Activated CD4-positive, alpha-beta T cell treated with anti-CD3 and anti-CD28 coated beads, Interleukin-2, amount 50 U/mL, for 24 hours (primary cell): ENCODE data around the gene KCNK5.

Experiments used
- DNase-seq, 2 donors: peaks; one replicate each; pipeline ENCODE4 v3.0.0-alpha.2; 2020; ENCODE audit warnings: low read depth in 1 of 2, low spot score in 1 of 2

Gene KCNK5

DNA sequence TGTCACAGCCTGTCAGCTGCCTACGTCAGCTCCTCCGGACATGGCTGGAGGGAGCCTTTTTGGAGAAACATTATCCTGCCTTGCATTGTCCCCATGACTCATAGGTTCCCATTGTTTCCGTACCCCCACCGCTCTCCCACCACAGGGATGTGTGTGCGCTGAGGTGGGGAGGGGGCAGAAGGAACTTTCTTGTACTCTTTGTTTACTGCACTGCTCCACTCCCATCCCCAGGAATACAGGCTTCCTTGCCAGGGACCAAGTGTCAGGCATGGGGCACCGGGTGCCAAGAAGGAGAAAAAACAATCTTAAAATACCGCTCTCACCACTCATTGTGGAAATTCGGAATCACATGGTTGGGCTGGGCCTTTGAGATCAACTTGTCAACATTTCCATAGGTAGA is 51.0 kb downstream of the KCNK5 start:
- DNase-seq = no peak

GRCh38 chr6:39177130-39177529 is 52.1 kb downstream of the KCNK5 start:
- DNase-seq = no peak

DNA sequence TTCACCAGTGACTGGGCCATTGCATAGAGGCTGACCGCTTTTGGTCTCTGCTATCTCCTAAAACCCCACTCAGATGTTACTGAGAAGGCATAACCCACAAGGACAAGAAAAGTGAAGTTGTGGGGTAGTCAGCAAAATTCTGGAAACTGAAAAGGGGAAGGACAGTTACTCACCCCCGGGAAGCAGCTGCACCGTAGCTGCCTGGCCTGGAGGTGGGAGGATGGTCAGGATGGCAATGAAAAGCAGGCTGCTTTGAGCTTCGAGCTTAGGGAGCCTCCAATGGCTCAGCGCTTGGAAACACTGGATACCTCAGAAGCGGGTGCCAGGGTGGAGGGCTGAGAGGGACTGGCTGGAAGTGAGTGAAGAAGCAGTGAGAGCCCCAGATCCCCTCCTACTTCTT is 56.0 kb downstream of the KCNK5 start:
- DNase-seq = no peak

DNA sequence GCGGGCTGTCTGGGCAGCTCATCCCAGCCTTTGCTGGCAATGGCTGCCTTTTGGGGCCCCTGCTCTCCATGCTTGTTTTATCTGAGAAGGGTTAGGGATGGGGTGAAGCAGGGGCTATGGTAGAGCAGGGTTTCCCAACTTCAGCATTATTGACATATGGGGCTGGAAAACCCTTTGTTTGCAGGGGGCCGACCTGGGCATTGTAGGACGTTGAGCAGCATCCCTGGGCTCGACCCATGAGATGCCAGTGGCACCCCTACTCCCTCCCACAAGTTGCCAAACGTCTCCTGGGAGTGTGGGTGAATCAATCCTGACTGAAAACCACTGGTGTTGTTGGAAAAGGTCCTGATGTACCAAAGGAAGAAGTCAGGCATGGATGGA is 56.9 kb downstream of the KCNK5 start:
- no peak for DNase-seq

DNA sequence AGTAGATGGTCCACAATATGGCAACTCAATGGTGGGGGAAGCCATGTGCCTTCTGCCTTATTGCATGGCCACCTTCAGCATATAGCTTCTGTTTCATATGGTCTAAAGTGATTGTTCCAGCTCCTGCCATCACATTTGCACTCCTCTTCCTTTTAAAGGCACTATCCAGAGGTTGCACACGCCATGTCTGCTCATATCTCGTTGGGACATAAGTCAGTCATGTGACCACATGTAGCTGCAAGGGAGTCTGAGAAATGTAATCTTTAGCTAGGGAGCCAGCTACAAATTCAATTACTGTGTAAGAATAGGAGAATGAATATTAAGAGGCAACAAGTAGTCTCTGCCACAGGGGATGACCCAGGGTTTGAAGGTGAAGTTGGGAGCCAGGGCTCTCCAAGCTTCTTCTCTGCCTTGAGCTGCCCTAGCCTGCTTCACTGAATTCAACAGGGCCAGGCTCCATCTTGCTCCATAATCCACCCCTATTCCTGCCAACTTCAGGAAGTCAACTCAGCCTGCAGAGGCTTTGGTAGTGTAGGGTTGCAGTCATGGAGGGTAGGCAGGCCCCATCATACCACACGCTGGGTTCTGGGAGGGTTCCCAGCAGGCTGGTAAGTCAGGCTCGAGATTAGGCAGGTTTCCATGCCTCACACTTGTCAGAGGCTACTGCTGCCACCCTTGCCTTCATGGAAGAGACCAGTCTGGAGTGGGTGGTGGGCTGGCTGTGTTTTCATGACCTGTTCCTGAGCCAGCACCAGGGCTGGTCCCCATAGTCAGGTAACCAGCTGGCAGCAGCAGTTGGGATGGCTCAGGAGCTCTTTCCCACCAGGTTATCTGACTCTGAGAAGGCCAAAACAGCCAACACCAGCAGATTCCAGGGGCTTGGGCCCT is 57.5 kb downstream of the KCNK5 start:
- no peak for DNase-seq

DNA sequence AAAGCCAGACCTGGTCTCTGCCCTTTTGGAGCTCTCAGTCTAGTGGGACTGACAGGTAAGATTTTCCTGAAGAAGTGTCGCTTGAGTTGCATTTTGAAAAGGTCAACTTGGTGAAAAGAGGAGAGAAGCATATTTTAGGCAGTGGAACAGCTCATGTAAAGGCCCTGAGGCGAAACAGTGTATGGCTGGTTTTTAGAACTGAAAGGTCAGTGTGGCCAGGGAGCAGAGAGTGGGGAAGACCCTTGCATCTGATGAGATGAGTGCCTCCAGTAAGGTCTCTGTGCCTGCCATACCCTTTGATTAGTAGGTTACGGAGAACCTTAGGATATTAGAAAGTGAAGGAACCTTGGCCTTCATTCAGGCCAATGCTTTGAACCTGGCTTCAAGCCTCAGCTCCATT is 58.4 kb downstream of the KCNK5 start:
- DNase-seq = no peak

GRCh38 chr6:39170389-39170788 is 58.9 kb downstream of the KCNK5 start:
- no peak for DNase-seq

DNA sequence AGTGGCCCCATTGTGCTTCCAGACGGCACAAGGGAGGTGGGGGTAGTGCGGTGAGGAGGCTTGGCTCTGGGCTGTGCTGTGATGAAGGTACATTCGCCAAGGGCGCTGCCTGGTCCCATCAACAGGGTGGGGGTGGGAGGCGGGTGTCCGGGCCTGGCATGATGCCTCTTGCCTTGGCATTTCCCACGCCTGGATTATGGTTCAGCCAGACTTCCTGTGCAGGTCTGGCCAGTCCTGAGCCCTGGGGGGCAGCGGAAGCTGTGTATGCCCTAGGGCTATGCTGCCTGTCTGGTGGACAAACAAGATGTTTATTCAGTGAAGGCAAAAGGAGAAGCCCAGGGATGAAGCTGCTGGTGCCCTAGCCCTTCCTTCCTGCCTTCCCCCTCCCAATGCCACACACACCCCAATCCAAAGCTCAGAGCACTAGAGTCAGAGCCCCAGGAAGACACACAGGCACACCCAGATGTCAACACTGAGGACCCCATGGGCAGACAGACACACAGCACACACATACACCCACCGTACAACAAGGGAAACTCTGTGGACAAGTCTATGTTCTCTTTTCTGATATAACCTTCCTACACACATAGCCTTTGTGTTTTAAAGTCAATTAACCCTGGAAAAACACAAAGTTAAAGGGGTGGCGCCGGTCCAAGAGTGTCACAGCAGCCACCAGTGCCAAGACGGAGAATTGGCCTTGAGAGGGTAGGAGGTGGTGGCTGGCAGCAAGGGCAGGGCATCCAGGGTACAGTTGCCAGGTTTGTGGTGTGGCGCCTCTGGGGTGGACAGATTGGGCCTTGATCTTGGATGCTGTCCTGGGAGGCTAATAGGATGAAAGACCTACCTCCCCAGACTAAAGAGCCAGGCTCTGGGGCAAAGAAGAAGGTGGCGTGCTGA is 59.6 kb downstream of the KCNK5 start:
- DNase-seq = no peak

DNA sequence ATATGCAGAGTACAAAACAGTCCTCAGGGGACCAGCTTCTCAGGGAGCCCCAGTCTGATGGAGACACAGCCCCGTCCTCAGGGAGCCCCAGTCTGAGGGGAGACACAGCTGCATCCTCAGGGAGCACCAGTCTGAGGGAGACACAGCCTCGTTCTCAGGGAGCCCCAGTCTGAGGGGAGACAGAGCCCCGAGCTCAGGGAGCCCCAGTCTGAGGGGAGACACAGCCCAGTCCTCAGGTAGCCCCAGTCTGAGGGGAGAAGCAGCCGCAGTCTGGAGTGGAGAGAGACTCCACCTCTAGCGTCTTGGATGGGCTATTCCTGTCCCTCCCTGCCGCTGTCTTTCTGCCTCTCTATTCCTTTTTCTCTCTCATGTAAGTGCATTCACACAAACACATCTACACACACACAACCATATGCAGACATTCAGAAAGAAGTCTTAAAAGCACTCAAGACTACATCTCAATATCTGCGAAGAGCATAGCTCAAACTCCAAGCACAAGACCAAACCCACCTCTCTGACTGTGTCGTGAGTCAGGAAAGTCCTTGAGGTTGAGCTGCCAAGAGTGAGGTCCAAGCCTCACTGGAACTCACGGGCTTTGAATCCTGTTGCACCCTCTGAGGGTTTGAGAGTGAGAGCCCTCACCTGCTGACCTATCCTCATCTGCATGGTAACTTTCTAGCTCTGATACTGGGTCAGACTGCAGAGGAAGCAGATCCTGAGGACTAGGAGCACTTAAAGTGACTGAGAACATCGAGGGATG is 61.2 kb downstream of the KCNK5 start:
- no peak for DNase-seq

DNA sequence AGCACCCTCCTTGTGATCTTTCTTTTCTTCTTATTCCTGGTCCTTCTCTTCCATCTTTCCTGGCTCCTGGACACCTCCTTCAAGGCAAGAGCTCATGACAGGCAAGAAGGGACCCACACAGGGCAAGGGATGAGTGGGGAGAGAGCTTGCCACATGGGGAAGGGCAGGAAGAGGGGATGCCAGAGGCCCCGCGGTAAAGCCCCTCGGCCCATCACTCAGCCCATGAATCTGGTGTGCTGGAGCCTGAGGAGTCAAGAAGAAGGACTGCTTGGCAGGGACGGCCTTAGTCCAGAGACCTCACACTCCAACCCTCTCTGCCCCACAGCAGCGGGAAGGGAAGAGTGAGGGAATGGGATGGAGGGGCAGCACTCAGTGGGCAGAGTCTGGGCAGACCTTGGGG is 62.0 kb downstream of the KCNK5 start:
- no peak for DNase-seq

GRCh38 chr6:39166912-39167290 is 62.4 kb downstream of the KCNK5 start:
- DNase-seq = no peak

- DNase-seq = peak; percentile 81 to 82
Measured at GRCh38 chr6:39166189-39166911, 62.9 kb downstream of the KCNK5 start.

GRCh38 chr6:39157511-39157910 is 71.8 kb downstream of the KCNK5 start:
- no peak for DNase-seq

DNA sequence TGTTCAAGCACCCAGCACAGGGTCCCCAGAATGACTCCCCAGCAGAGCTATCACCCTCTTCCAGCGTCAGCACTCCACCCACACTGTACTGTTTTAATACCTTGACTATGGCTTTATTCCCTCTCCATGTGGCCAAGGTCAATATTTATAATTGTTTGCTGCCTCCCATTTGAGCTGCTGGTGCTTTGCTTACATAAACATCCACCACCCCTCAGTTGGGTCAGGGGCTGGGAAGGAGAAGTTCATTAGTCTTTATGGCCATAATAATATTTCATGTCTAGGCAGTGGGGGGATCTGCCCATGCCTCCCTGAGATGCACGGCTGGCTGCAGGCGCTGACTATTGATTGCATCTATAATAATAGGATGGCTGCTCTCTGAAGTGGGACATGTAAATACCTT is 72.5 kb downstream of the KCNK5 start:
- no peak for DNase-seq

GRCh38 chr6:39154705-39155104 is 74.6 kb downstream of the KCNK5 start:
- no peak for DNase-seq

DNA sequence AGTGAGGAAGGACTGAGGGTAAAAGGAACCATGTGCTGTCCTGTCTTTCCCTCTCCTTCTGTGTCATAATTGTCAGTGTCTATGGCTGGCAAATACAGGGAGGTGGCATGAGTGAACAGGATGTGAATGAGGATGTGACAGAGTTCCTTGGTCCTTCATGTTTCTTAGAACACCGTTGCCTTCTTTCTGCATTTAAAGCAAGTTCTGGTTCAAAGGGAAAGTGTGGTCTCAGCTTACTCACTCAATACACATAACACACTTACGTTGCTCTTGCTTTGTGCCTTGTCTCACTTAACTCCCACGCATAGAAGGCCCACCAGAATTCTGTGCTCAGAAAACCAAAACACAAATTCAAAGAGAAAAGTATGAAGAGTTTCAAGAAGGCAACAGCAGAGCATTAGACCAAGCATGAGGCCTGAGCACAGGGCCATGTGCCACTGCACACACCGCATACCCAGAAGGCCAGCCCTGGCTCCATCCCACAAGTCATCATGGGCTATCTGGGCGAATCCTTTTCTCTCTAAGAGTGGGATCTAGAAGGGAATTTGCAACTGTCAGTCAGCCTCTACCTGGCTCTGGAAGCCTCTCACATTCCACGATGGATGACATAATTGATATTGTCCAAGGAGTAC is 75.4 kb downstream of the KCNK5 start:
- peak in 1 of 2 donors; percentile 15 for DNase-seq

DNA sequence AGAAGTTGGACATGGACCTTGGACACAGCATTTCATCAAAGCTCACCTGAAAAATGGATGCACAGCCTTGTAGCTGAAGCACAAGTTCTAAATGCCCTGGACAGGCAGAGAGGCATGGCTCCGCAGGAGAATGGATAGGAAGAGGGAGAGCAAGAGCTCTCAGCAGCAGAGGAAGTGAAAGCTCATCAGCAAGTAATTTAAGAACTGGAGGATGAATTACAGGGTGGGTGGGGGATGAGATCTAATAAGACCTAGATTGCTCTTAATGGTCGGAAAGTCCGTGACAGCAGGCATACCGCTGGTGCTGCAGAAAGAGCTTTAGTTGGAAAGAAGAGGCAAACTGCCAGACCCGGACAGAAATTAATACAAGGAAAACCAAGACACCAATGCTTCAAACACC is 77.0 kb downstream of the KCNK5 start:
- DNase-seq = no peak

GRCh38 chr6:39151211-39151610 is 78.1 kb downstream of the KCNK5 start:
- DNase-seq = no peak

- no peak for DNase-seq
Measured at GRCh38 chr6:39144481-39145173, 84.6 kb downstream of the KCNK5 start.
